Endothelial cell of umbilical vein (primary cell): Measurements from ENCODE around the gene SGTA. TPM values are rescaled to one million over a fixed set of nuclear protein-coding genes. Genes with fewer than 3 reads are reported as not detected.

ENCODE experiments used
- BruUV-seq: library from RNA; stranded (reverse); fragments of 400-500 nt; replicated peaks from 2 replicates; lab custom pipeline; 2021; lab: Mats Ljungman, UMichigan
- CTCF ChIA-PET: fragments of 300-600, 350-600 bp; sonication (Branson Sonifier 250); formaldehyde crosslinking; loops from one replicate; lab custom pipeline; 2021; ENCODE audit warnings: antibody characterized with exemption, inconsistent platforms; lab: Charles Lee
- POLR2A ChIA-PET: fragments of 300-600, 350-600 bp; sonication (Branson Sonifier 250); formaldehyde crosslinking; loops from one replicate; lab custom pipeline; 2021; ENCODE audit warnings: antibody characterized with exemption, inconsistent platforms; lab: Charles Lee
- DNase-seq: peaks from one replicate; pipeline ENCODE4 v3.0.0-alpha.2; 2011; ENCODE audit warnings: low read depth, low spot score
- FAIRE-seq: peaks from 2 replicates; lab custom pipeline; 2011; peaks lifted over from hg19 to GRCh38; lab: Jason Lieb, UNC
- H2AFZ ChIP-seq: 2 replicates; pipeline ENCODE4 v1.6.0; 2012; ENCODE audit warnings: low read depth, low read length, control low read depth, inconsistent platforms
- H3K27ac ChIP-seq: 2 replicates; pipeline ENCODE4 v1.5.1; 2011; ENCODE audit warnings: low read depth, mild to moderate bottlenecking, control low read depth, low read length, moderate library complexity; ENCODE audit not compliant: insufficient read depth
- H3K27me3 ChIP-seq, 2 experiments: 2 replicates each; pipeline versions ENCODE4 v1.6.0 to v1.6.1; 2011; ENCODE audit warnings: low read length in 2 of 2, mixed read lengths in 1 of 2; ENCODE audit not compliant: control insufficient read depth in 2 of 2, insufficient read depth in 2 of 2
- H3K36me3 ChIP-seq, 2 experiments: 2 replicates in 1 of 2; 3 replicates in 1 of 2; pipeline ENCODE4 v1.5.1; 2011; ENCODE audit warnings: low read length in 2 of 2, mild to moderate bottlenecking in 1 of 2, moderate library complexity in 1 of 2; ENCODE audit not compliant: control insufficient read depth in 2 of 2, insufficient read depth in 2 of 2; ENCODE audit errors: extremely low read depth in 1 of 2
- H3K4me1 ChIP-seq: 3 replicates; pipeline ENCODE4 v1.5.1; 2011; ENCODE audit warnings: mild to moderate bottlenecking, low read length; ENCODE audit not compliant: control insufficient read depth, insufficient read depth; ENCODE audit errors: extremely low read depth
- H3K4me2 ChIP-seq: 2 replicates; pipeline ENCODE4 v1.6.1; 2011; ENCODE audit warnings: low read length, control low read depth, mixed read lengths; ENCODE audit not compliant: insufficient read depth
- H3K4me3 ChIP-seq, 3 experiments: fragments of 200-600 bp in 1 of 3; sonication (generic), shearing (Covaris generic) in 1 of 3; replicated peaks in 1 of 3; 2 replicates each; pipeline ENCODE4 v1.5.1; 2011 to 2016; ENCODE audit warnings: control low read depth in 3 of 3, low read length in 3 of 3, mild to moderate bottlenecking in 2 of 3, inconsistent platforms in 1 of 3, low read depth in 1 of 3, moderate library complexity in 1 of 3; ENCODE audit not compliant: insufficient read depth in 1 of 3
- H3K79me2 ChIP-seq: 2 replicates; pipeline ENCODE4 v1.6.0; 2012; ENCODE audit warnings: low read length, inconsistent platforms; ENCODE audit not compliant: control insufficient read depth, insufficient read depth
- H3K9ac ChIP-seq: replicated peaks from 2 replicates; pipeline ENCODE3; 2011; ENCODE audit warnings: low read length, control low read depth; ENCODE audit not compliant: insufficient read depth; ENCODE audit errors: extremely low read depth
- H3K9me1 ChIP-seq: replicated peaks from 3 replicates; pipeline ENCODE4 v1.6.0; 2011; ENCODE audit warnings: mild to moderate bottlenecking, low read length; ENCODE audit not compliant: control insufficient read depth, insufficient read depth; ENCODE audit errors: extremely low read depth
- H3K9me3 ChIP-seq: replicated peaks from 2 replicates; pipeline ENCODE4 v1.5.1; 2012; ENCODE audit warnings: low read length, inconsistent platforms; ENCODE audit not compliant: control insufficient read depth, insufficient read depth
- H4K20me1 ChIP-seq: replicated peaks from 2 replicates; pipeline ENCODE3; 2011; ENCODE audit warnings: mild to moderate bottlenecking, low read length; ENCODE audit not compliant: control insufficient read depth, insufficient read depth; ENCODE audit errors: extremely low read depth
- EZH2 ChIP-seq: IDR thresholded peaks from 2 replicates; pipeline ENCODE4 v1.6.1; 2012; ENCODE audit warnings: borderline replicate concordance, low read depth, mild to moderate bottlenecking, moderate library complexity, low read length, inconsistent platforms; ENCODE audit not compliant: severe bottlenecking
- FOS ChIP-seq: IDR thresholded peaks from 2 replicates; pipeline ENCODE4 v1.6.1; 2011; ENCODE audit warnings: mild to moderate bottlenecking, low read length, moderate library complexity, borderline replicate concordance; ENCODE audit not compliant: insufficient read depth
- GATA2 ChIP-seq: IDR thresholded peaks from 2 replicates; pipeline ENCODE4 v1.7.0; 2011; ENCODE audit warnings: low read depth, mild to moderate bottlenecking, moderate library complexity, mixed read lengths, low read length; ENCODE audit not compliant: insufficient read length, insufficient read depth
- JUN ChIP-seq: IDR thresholded peaks from 2 replicates; pipeline ENCODE4 v1.6.1; 2011; ENCODE audit warnings: borderline replicate concordance, low read depth; ENCODE audit not compliant: insufficient read length, insufficient read depth
- MYC ChIP-seq: IDR thresholded peaks from one replicate; pipeline ENCODE4 v1.6.1; 2011; ENCODE audit warnings: mild to moderate bottlenecking, low read depth, low read length
- POLR2A ChIP-seq: IDR thresholded peaks from 2 replicates; pipeline ENCODE4 v1.6.1; 2012; ENCODE audit warnings: low read depth, mild to moderate bottlenecking, control low read depth, low read length
- POLR2AphosphoS5 ChIP-seq: IDR thresholded peaks from 2 replicates; pipeline ENCODE4 v1.6.1; 2012; ENCODE audit warnings: low read depth, mild to moderate bottlenecking, control low read depth, low read length, moderate library complexity; ENCODE audit not compliant: insufficient read depth
- dilution Hi-C: fragments of 300-500 bp; cut with MboI; formaldehyde crosslinking; loops from one replicate; pipeline ENCODE4 v1.15.0; 2019; ENCODE audit warnings: low sequenced_read_pairs; ENCODE audit not compliant: extremely low pct_ligation_motif_present
- intact Hi-C: fragments of 100-400 bp; cut with micrococcal nuclease; formaldehyde crosslinking; loops from one replicate; pipeline ENCODE4 v1.10.0; 2022
- polyA plus RNA-seq, 4 experiments: library from polyadenylated mRNA; depleted of rRNA in 3 of 4; stranded (reverse) in 3 of 4; unstranded in 1 of 4; fragments of >200 nt; gene quantifications; 2 replicates each; pipeline versions ENCODE4 v1.2.1 to v1.2.3, GENCODE V29; 2011 to 2012; ENCODE audit warnings: missing spikeins in 1 of 4
- total RNA-seq: library from RNA; stranded (reverse); gene quantifications from 2 replicates; pipeline ENCODE4 v1.2.3, GENCODE V29; 2021
- TF ChIP-seq, protein P1 (sequence below): IDR thresholded peaks from 2 replicates; pipeline ENCODE4 v1.6.1; 2011; ENCODE audit not compliant: insufficient read depth, insufficient read length
- TF ChIP-seq, protein P2 (sequence below), 2 donors: IDR thresholded peaks; 1 replicate in 1 of 2; 2 replicates in 1 of 2; pipeline ENCODE4 v1.5.1; 2011; ENCODE audit warnings: low read length in 2 of 2, mild to moderate bottlenecking in 2 of 2, moderate library complexity in 2 of 2, control low read depth in 1 of 2, inconsistent platforms in 1 of 2, low read depth in 1 of 2; ENCODE audit not compliant: insufficient read depth in 1 of 2; ENCODE audit errors: extremely low read depth in 1 of 2

SGTA gene
- total and polyA plus RNA-seq, 2 donors (not counting 3 experiments of a cell fraction or from before 2014, with no cell fraction given) = 76.5 to 119 TPM

- ChIA-PET POLR2A (no interaction called here), CTCF (interaction anchor here (0.7 to 0.9 kb wide), 2 partner anchors 17 to 36 kb away, joined by 3 read pairs; partner anchors contain the start of gene ZNF555)
- TF ChIP-seq POLR2AphosphoS5 = no peak
- no peak for TF ChIP-seq POLR2A
- TF ChIP-seq FOS = no peak
- TF ChIP-seq, protein P1, sequence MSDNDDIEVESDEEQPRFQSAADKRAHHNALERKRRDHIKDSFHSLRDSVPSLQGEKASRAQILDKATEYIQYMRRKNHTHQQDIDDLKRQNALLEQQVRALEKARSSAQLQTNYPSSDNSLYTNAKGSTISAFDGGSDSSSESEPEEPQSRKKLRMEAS = no peak
- TF ChIP-seq, protein P2, sequence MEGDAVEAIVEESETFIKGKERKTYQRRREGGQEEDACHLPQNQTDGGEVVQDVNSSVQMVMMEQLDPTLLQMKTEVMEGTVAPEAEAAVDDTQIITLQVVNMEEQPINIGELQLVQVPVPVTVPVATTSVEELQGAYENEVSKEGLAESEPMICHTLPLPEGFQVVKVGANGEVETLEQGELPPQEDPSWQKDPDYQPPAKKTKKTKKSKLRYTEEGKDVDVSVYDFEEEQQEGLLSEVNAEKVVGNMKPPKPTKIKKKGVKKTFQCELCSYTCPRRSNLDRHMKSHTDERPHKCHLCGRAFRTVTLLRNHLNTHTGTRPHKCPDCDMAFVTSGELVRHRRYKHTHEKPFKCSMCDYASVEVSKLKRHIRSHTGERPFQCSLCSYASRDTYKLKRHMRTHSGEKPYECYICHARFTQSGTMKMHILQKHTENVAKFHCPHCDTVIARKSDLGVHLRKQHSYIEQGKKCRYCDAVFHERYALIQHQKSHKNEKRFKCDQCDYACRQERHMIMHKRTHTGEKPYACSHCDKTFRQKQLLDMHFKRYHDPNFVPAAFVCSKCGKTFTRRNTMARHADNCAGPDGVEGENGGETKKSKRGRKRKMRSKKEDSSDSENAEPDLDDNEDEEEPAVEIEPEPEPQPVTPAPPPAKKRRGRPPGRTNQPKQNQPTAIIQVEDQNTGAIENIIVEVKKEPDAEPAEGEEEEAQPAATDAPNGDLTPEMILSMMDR (IDR thresholded peaks at IDR 0.05; ENCODE audit: extremely low read depth in 1 of 2, insufficient read depth in 1 of 2, low read depth in 1 of 2, low read length in 2 of 2) = no peak
- no peak for TF ChIP-seq EZH2
- no peak for TF ChIP-seq JUN
- no peak for TF ChIP-seq GATA2
- no peak for TF ChIP-seq MYC
- Histone ChIP-seq H4K20me1 (no peaks in the 10 kb centered on the region), H3K79me2 (no peaks in the 10 kb centered on the region), H3K27me3 (no peaks in the 10 kb centered on the region), H3K27ac (no peak overlapping the region), H3K9me3 (no peaks in the 10 kb centered on the region), H3K4me3 (no peak overlapping the region), H3K9ac (no peak overlapping the region), H3K4me1 (peaks cover 3% of the 10 kb centered on the region), H2AFZ (no peak overlapping the region), H3K4me2 (no peak overlapping the region), H3K36me3 (peaks cover 0 to 3% of the 10 kb centered on the region in 2 experiments), H3K9me1 (no peaks in the 10 kb centered on the region)
- intact Hi-C loops = no loop called here
- FAIRE-seq (no peak), DNase-seq (no peak)
- no TSS peak for BruUV-seq
- dilution Hi-C loops = no loop called here
Measured at GRCh38 chr19:2824129-2824528, 41.1 kb upstream of the SGTA start.
